Activated CD4-positive, alpha-beta memory T cell treated with anti-CD3 and anti-CD28 coated beads, Interleukin-2, amount 10 ng/mL, durations not matched to agents 7 days and 5 days (primary cell): ENCODE data around the gene CHP1. TPM values are rescaled to one million over a fixed set of nuclear protein-coding genes. Genes with fewer than 3 reads are reported as not detected.
"Not testable (repeated sequence)": the region's sequence is repeated elsewhere in the genome, so short reads cannot be mapped to it uniquely, and the experiment has no call there.

Source experiments
- CTCF ChIA-PET: fragments of 350-600 bp; sonication (Branson Sonifier 250); formaldehyde crosslinking; loops from one replicate; lab custom pipeline; 2021; ENCODE audit warnings: antibody characterized with exemption, inconsistent platforms; lab: Charles Lee
- POLR2A ChIA-PET: fragments of 350-600 bp; sonication (Branson Sonifier 250); formaldehyde crosslinking; loops from one replicate; lab custom pipeline; 2021; ENCODE audit warnings: antibody characterized with exemption; lab: Charles Lee
- DNase-seq: peaks from one replicate; pipeline ENCODE4 v3.0.0-alpha.2; 2020
- H3K27ac Mint-ChIP-seq: one replicate; pipeline ENCODE4 v1.8.0; 2021; ENCODE audit warnings: mild to moderate bottlenecking, mixed read lengths
- H3K27me3 Mint-ChIP-seq: one replicate; pipeline ENCODE4 v1.8.0; 2021; ENCODE audit warnings: mixed read lengths
- H3K36me3 Mint-ChIP-seq: one replicate; pipeline ENCODE4 v1.8.0; 2021; ENCODE audit warnings: low read depth, mixed read lengths
- H3K4me1 Mint-ChIP-seq: one replicate; pipeline ENCODE4 v1.8.0; 2021; ENCODE audit warnings: mixed read lengths
- H3K4me3 Mint-ChIP-seq: one replicate; pipeline ENCODE4 v1.8.0; 2021; ENCODE audit warnings: mild to moderate bottlenecking, mixed read lengths
- H3K9me3 Mint-ChIP-seq: one replicate; pipeline ENCODE4 v1.8.0; 2021; ENCODE audit warnings: mixed read lengths
- total RNA-seq, 2 experiments: library from RNA; stranded (reverse); gene quantifications; one replicate each; pipeline ENCODE4 v1.2.3, GENCODE V29; 2021

Gene CHP1
- total RNA-seq, 2 experiments from 2014 or later = 60.1 to 68.9 TPM

DNA sequence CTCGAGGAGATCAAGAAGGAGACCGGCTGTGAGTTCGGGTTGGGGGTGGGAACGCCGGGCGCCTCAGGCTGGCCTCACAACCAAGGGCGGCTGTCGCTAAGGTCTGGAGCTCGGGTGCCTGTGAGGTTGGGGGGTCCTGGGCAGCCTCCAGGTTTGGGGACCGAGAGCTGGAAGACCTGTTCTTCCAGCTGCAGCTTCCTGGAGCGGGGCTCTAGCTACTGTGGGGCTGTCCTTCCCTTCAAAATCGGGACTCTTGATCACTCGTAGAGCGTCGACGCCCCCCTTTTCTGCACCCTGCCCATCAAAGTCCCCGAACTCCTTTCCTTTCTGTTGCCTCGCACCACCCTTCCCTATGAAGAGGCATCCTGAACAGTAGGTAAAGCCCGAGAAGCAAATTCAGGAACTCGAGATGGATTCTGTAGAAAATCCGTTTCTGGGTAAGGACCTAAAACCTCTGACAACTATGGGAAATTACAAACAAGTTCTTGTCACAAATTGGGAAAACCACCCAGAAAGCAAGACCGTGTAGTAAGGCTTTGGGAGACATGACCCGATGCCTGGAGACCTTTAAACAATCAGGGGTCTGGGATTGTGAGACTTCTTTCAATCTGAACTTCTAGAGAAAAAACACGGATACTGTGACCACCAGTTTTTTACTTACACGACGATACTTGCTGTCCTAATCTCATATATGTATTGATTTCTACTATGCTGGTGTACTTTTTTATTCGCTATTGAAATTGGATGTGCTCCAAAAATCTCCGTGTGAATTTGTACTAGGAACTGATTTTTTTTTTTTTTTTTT lies 556 bp downstream of the CHP1 start:
- peaks cover 31% of the 10 kb centered on the region for H3K4me1 Mint-ChIP-seq
- H3K9me3 Mint-ChIP-seq = no peaks in the 10 kb centered on the region
- H3K36me3 Mint-ChIP-seq = peaks cover 3% of the 10 kb centered on the region
- ChIA-PET POLR2A (interaction anchor here (0.6 to 2.7 kb wide), 16 partner anchors 9 to 355 kb away, joined by 3 to 27 read pairs (median 5); partner anchors contain the start of genes CHAC1, INO80, NUSAP1 and OIP5), CTCF (interaction anchor here (0.6 to 2.1 kb wide), 23 partner anchors 8 to 537 kb away, joined by 3 to 11 read pairs (median 4); partner anchors contain the start of genes CHAC1, NUSAP1, OIP5 and RAD51)
- H3K27ac Mint-ChIP-seq = peak overlapping the region; percentile 72
- DNase-seq = no peak
- H3K27me3 Mint-ChIP-seq = peaks cover 2% of the 10 kb centered on the region
- H3K4me3 Mint-ChIP-seq = peak overlapping the region; percentile 84

DNA sequence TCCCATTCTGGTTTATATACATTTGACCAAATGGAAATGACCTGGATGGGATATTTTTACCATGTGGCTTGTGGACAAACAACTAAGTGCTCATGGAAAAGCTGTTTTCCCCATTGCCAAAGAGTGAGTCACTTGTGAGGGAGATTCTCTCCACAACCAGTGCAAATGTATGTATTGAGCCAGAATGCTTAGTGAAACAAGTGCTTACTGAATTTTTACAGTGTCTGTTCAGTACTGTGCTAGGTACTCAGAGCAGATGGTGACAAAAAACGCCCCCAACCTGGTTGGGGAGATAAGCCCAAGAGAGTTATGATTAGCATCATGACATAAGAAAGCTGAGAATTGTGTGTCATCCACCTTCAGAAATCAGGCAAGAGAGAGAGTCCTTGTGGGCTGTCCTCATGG lies 2.3 kb downstream of the CHP1 start:
- ChIA-PET CTCF (no interaction called here), POLR2A (no interaction called here)
- H3K4me3 Mint-ChIP-seq = no peak overlapping the region
- no peak for DNase-seq
- no peak overlapping the region for H3K27ac Mint-ChIP-seq
- peaks cover 3% of the 10 kb centered on the region for H3K36me3 Mint-ChIP-seq
- H3K9me3 Mint-ChIP-seq = no peaks in the 10 kb centered on the region
- peaks cover 35% of the 10 kb centered on the region for H3K4me1 Mint-ChIP-seq
- peaks cover under 1% of the 10 kb centered on the region for H3K27me3 Mint-ChIP-seq

DNA sequence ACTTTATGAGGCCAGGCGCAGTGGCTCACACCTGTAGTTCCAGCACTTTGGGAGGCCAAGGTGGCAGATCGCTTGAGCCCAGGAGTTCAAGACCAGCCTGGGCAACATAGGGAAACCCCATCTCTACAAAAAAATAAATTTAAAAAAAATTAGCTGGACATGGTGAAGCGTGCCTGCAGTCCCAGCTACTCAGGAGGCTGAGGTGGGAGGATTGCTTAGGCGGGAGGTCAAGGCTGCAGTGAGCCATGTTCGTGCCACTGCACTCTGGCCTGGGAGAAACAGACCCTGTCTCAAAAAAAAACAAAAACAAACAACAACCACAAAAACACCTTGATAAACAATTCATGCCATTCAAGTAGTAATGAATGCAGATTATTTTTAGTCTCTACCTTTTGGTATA lies 4.2 kb downstream of the CHP1 start:
- peaks cover 39% of the 10 kb centered on the region for H3K4me1 Mint-ChIP-seq
- CTCF ChIA-PET = interaction anchor here (1.3 kb wide), 1 partner anchor 341 kb away, joined by 4 read pairs; the partner anchor contains the start of gene VPS18

DNA sequence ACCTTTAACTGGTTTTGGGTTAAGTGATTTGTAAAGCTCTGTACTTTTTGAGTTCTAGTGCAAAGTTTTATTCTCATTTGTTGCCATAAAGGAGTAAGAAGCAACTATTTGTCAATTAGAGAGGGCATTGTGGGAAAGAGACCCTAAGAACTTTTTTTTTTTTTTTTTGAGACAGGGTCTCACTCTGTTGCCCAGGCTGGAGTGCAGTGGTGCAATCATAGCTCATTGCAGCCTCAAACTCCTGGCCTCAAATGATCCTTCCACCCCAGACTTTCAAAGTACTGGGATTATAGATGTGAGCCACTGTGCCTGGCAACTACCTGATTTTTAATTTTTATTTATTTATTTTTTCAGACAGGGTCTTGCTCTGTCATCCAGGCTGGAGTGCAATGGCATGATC lies 4.9 kb downstream of the CHP1 start:
- peaks cover 33% of the 10 kb centered on the region for H3K4me1 Mint-ChIP-seq
- DNase-seq = no peak

More for the DNA sequence above, 4.2 kb downstream of the CHP1 start:
- DNase-seq, H3K9me3 Mint-ChIP-seq, H3K4me3 Mint-ChIP-seq, H3K27ac Mint-ChIP-seq, H3K36me3 Mint-ChIP-seq, POLR2A ChIA-PET, H3K27me3 Mint-ChIP-seq: not testable (repeated sequence)

DNA sequence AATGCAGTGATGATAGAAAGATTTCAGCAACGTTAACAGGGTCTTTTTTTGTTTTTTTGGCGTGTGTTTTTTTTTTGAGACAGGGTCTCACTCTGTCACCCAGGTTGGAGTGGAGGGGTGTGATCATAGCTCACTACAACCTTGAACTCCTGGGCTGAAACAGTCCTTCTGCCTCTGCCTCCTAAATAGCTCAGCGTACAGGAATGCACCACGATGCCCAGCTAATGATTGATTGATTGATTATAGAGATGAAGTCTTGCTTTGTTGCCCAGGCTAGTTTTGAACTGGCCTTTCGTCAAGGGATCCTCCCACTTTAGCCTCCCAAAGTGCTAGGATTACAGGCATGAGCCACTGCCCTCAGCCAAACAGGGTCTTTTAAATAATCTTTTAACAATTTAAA lies 7.0 kb downstream of the CHP1 start:
- no peaks in the 10 kb centered on the region for H3K27me3 Mint-ChIP-seq
- H3K36me3 Mint-ChIP-seq = peaks cover 8% of the 10 kb centered on the region
- peaks cover 15% of the 10 kb centered on the region for H3K4me1 Mint-ChIP-seq
- H3K9me3 Mint-ChIP-seq = no peaks in the 10 kb centered on the region
- DNase-seq = no peak
- H3K4me3 Mint-ChIP-seq = no peak overlapping the region
- ChIA-PET CTCF (interaction anchor here (1.1 kb wide), 1 partner anchor 380 kb away, joined by 3 read pairs; no protein-coding TSS in a partner anchor), POLR2A (interaction anchor here (1.0 to 1.6 kb wide), 2 partner anchors 46 to 95 kb away, joined by 3 to 4 read pairs; no protein-coding TSS in a partner anchor)
- H3K27ac Mint-ChIP-seq = no peak overlapping the region

More for the DNA sequence above, 4.9 kb downstream of the CHP1 start:
- Mint-ChIP-seq H3K4me3 (no peak overlapping the region), H3K36me3 (peaks cover 3% of the 10 kb centered on the region), H3K9me3 (no peaks in the 10 kb centered on the region), H3K27me3 (no peaks in the 10 kb centered on the region), H3K27ac (no peak overlapping the region)
- ChIA-PET POLR2A (no interaction called here), CTCF (interaction anchor here (0.7 to 1.3 kb wide), 2 partner anchors 9 to 342 kb away, joined by 3 to 4 read pairs; partner anchors contain the start of gene VPS18)

DNA sequence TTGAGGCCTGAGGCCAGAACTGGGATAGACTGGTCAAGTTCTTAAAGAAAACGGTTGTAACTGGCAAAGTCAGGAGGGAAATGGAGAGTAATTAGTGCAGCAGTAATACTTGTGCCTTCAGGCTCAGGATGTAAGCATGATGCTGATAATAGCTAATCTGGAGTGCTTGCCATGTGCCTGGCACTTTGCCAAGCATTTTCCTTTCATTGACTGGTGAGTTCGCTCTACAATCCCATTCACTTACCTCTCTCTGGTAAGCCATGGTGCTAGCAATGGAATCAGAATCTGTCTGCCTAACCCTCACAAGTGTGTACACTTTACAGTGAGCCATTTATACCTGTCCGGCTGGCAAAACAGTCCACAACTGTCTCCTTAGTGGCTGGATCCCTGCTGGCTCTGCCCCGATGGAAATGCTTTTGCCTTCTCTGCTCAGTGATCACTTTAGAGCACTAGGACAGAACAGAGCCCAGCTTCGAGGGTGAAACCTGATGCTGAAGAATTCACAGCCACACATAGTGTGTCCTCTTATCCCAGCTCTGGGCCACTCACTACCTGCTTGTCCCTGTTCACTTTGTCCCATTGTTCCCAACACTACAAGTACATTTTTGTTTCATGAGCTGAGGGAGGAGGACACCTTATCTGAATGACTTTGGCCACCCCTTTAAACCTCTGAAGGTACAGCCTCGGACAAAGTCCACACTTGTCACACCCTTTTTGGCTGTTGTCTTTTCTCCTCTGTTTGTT lies 10.3 kb downstream of the CHP1 start:
- ChIA-PET CTCF (interaction anchor here (0.7 to 2.6 kb wide), 2 partner anchors 11 to 300 kb away, joined by 3 to 9 read pairs; partner anchors contain the start of genes CHP1 and EXD1), POLR2A (interaction anchor here (0.5 to 1.3 kb wide), 3 partner anchors 10 to 114 kb away, joined by 3 to 5 read pairs (median 3); partner anchors contain the start of gene CHP1)
- no peaks in the 10 kb centered on the region for H3K27me3 Mint-ChIP-seq
- DNase-seq = no peak
- peaks cover 9% of the 10 kb centered on the region for H3K4me1 Mint-ChIP-seq
- H3K4me3 Mint-ChIP-seq = no peak overlapping the region
- H3K27ac Mint-ChIP-seq = no peak overlapping the region
- no peaks in the 10 kb centered on the region for H3K9me3 Mint-ChIP-seq
- peaks cover 18% of the 10 kb centered on the region for H3K36me3 Mint-ChIP-seq

DNA sequence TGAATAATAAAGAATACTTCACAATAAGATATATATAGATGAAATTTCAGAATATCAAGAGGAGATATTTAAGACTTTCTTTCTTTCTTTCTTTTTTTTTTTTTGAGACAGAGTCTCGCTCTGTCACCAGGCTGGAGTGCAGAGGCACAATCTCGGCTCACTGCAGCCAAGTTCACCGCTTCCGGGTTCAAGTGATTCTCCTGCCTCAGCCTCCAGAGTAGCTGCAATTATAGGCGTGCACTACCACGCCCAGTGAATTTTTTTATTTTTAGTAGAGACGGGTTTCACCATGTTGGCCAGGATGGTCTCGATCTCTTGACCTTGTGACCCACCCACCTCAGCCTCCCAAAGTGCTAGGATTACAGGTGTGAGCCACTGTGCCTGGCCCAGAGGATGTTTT lies 19.7 kb downstream of the CHP1 start:
- H3K4me1 Mint-ChIP-seq, H3K36me3 Mint-ChIP-seq, H3K27me3 Mint-ChIP-seq, POLR2A ChIA-PET, CTCF ChIA-PET, DNase-seq, H3K4me3 Mint-ChIP-seq, H3K9me3 Mint-ChIP-seq, H3K27ac Mint-ChIP-seq: not testable (repeated sequence)

DNA sequence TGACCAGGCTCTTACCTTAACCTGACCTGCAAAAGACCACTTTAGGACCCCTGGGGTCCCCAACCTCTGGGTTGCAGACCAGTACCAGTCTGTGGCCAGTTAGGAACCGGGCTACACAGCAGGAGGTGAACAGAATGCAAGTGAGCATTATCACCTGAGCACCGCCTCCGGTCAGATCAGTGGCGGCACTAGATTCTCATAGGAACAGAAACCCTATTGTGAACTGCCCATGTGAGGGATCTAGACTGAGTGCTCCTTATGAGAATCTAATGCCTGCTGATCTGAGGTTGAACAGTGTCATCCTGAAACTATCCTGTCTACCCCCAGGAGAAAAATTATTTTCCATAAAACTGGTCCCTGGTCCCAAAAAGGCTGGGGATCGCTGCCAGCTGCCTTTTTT lies 20.3 kb downstream of the CHP1 start:
- Mint-ChIP-seq H3K4me1 (no peaks in the 10 kb centered on the region), H3K4me3 (no peak overlapping the region), H3K9me3 (no peaks in the 10 kb centered on the region), H3K27ac (no peak overlapping the region), H3K27me3 (no peaks in the 10 kb centered on the region), H3K36me3 (peaks cover 4% of the 10 kb centered on the region)
- CTCF ChIA-PET = no interaction called here
- POLR2A ChIA-PET = no interaction called here
- no peak for DNase-seq

DNA sequence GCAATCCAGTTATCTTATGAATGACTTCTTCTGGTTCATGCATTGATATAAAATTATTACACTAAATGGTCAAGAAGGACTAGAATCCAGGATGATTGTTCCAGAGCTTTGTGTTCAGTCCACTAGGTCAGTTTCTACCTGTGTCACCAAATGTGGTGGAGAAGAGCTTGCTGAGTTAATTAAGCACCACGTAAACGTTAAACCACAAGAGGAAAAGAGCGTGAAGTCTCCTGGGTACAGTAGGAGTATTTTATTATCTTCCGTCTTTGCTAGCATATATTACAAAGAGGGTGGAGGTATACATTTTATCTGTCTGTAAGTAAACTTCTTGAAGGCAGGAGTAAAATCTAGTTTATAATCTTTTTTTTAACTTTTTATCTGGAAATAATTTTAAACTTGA lies 23.5 kb downstream of the CHP1 start:
- peaks cover 8% of the 10 kb centered on the region for H3K36me3 Mint-ChIP-seq
- ChIA-PET CTCF (no interaction called here), POLR2A (interaction anchor here (1.4 to 2.2 kb wide), 2 partner anchors 23 to 29 kb away, joined by 5 read pairs; partner anchors contain the start of gene CHP1)
- DNase-seq = no peak
- no peak overlapping the region for H3K4me3 Mint-ChIP-seq
- H3K27ac Mint-ChIP-seq = no peak overlapping the region
- no peaks in the 10 kb centered on the region for H3K4me1 Mint-ChIP-seq
- H3K27me3 Mint-ChIP-seq = no peaks in the 10 kb centered on the region
- H3K9me3 Mint-ChIP-seq = no peaks in the 10 kb centered on the region

DNA sequence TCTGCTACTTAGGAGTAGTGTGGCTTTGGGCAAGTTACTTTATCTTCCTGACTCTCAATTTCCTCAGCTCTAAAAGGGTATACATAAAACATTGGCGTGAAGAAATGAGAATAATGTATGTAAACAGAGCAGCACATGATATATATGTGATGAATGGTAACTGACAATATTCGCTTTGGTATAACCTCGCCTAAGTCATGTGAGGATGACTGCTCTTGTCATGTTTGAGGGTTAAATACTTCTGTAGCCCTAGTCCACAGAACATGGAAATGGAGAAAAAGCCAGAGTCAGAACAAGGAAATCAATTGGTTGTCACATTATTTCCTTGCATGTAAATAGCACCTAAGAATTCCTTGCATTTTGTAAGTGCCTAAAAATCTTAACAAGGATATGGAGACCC lies 25.0 kb downstream of the CHP1 start:
- no peak for DNase-seq
- ChIA-PET POLR2A (no interaction called here), CTCF (no interaction called here)
- no peaks in the 10 kb centered on the region for H3K9me3 Mint-ChIP-seq
- no peak overlapping the region for H3K27ac Mint-ChIP-seq
- H3K4me3 Mint-ChIP-seq = no peak overlapping the region
- H3K4me1 Mint-ChIP-seq = no peaks in the 10 kb centered on the region
- no peaks in the 10 kb centered on the region for H3K27me3 Mint-ChIP-seq
- H3K36me3 Mint-ChIP-seq = peaks cover 11% of the 10 kb centered on the region

DNA sequence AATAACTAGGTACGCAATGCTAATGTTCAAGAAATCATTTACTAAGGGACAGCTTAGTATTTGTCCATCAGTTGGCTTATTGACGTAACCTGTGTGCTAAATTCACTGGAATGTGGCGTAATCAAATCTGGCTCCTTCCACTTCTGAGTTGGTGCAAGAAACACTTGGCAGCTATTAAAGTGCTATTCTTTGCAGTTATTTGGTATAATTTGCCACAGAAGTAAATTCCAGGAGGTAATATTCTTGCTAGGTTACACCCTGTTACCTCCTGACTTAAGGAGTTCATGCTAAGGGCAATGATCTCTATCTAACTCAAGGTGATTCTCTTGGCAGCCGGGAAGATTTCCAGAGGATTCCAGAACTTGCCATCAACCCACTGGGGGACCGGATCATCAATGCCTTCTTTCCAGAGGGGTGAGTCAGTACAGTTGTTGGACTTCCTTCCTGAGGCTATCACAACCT lies 25.5 kb downstream of the CHP1 start:
- DNase-seq = no peak
- ChIA-PET POLR2A (no interaction called here), CTCF (no interaction called here)

DNA sequence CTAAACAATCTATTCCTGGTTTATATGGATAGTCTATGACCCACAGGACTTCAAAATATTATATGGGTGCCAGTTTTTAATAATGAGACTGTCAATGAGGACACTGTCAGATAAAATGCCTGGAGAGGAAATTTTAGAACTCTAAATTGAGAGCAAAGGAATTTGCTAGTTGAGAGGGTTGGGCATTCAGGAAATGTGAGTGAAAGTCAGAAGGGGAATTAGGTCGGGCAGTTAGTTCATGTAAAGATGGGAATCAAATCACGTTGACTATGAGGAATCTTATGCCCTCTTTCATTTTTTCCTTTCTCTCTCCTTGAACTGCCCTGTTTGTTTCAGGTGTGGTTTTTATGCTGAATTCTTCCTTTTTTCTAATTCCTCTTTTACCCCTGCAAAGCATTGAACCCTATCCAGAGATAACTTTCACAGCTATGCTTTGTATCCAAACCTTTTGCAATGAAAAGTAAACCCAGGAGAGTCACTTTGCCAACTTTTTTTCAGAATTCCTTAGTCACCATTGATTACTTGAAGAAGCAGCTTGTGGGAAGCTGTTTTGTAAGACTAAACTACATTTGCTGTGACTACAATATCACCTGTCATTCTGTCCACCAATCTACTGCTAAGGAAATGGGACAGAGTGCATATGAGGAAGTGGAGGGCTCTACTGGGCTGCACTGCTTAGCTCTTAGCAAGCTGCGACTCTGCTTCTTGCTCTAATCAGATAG lies 27.8 kb downstream of the CHP1 start:
- H3K27me3 Mint-ChIP-seq = no peaks in the 10 kb centered on the region
- CTCF ChIA-PET = no interaction called here
- POLR2A ChIA-PET = interaction anchor here (0.7 kb wide), 1 partner anchor 25 kb away, joined by 3 read pairs; no protein-coding TSS in a partner anchor
- no peaks in the 10 kb centered on the region for H3K4me1 Mint-ChIP-seq
- H3K36me3 Mint-ChIP-seq = peaks cover 22% of the 10 kb centered on the region
- no peak for DNase-seq
- no peak overlapping the region for H3K27ac Mint-ChIP-seq
- no peak overlapping the region for H3K4me3 Mint-ChIP-seq
- no peaks in the 10 kb centered on the region for H3K9me3 Mint-ChIP-seq

More for the DNA sequence above, 25.5 kb downstream of the CHP1 start:
- Mint-ChIP-seq H3K27ac (no peak overlapping the region), H3K27me3 (no peaks in the 10 kb centered on the region), H3K4me3 (no peak overlapping the region), H3K4me1 (no peaks in the 10 kb centered on the region), H3K9me3 (no peaks in the 10 kb centered on the region), H3K36me3 (peaks cover 11% of the 10 kb centered on the region)
